OCI-M2 (cell line): Measurements from ENCODE around the gene RBBP9.
"Not testable (repeated sequence)": the region's sequence is repeated elsewhere in the genome, so short reads cannot be mapped to it uniquely, and the experiment has no call there.

Experiments used
- DNase-seq: peaks from one replicate; lab custom pipeline; 2025; ENCODE audit not compliant: unreplicated experiment; lab: John Stamatoyannopoulos, UW

The RBBP9 gene

GRCh38 chr20:18506744-18507143 lies 9.7 kb upstream of the RBBP9 start:
- DNase-seq: no peak

- DNase-seq: no peak
Measured at GRCh38 chr20:18504479-18505060, 7.5 kb upstream of the RBBP9 start.

- DNase-seq: not testable (repeated sequence)
Measured at GRCh38 chr20:18501672-18502071, 4.6 kb upstream of the RBBP9 start.

GRCh38 chr20:18497603-18498002 lies 578 bp upstream of the RBBP9 start:
- no peak for DNase-seq

- no peak for DNase-seq
Measured at GRCh38 chr20:18496042-18496441, 983 bp downstream of the RBBP9 start.

- DNase-seq: no peak
Measured at GRCh38 chr20:18488301-18488700, 8.7 kb downstream of the RBBP9 start.

DNA sequence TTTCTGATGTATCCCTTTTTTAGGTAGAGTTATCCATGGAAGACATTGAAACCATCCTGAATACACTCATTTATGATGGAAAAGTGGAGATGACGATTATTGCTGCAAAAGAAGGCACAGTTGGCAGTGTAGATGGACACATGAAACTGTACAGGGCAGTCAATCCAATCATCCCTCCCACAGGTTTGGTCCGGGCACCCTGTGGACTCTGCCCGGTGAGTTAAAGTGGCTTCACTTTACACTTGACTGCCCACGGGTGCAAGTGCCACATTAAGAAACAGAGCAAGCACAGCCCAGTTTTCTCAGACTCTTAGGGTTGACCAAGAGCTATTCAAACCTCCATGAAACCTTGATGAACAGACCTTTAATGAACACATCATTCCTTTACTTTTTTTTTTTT lies 15.4 kb downstream of the RBBP9 start:
- DNase-seq: no peak

- DNase-seq: no peak
Measured at GRCh38 chr20:18477821-18478220, 19.2 kb downstream of the RBBP9 start.

DNA sequence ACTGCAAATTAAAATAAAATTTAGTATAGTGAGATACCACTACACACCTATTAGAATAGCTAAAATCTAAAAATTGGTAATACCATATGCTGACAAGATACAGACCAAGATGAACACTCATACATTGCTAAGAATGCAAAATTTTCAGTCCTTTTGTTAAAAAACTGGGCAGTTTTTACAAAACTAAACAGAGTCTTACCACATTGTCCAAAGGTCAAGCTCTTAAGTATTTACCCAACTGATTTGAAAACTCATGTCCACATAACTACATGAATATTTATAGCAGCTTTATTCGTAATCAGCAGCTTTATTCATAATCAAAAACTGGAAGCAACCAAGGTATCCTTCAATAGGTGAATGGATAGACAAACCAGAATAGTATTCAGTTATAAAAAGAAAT lies 19.8 kb downstream of the RBBP9 start:
- DNase-seq: no peak

GRCh38 chr20:18466894-18467730 lies 29.9 kb downstream of the RBBP9 start, which contains the start of the genes DZANK1 and POLR3F:
Gene DZANK1, minus strand, starts transcription at chr20:18467030. Its CDS starts 1,672 bp downstream, at chr20:18465358.
Gene POLR3F, plus strand, starts transcription at chr20:18467390. Its CDS starts 117 bp downstream, at chr20:18467507.
- DNase-seq: peak; percentile 89

GRCh38 chr20:18466574-18466893 lies 30.5 kb downstream of the RBBP9 start:
- no peak for DNase-seq

GRCh38 chr20:18465536-18466200 lies 31.4 kb downstream of the RBBP9 start:
- no peak for DNase-seq

DNA sequence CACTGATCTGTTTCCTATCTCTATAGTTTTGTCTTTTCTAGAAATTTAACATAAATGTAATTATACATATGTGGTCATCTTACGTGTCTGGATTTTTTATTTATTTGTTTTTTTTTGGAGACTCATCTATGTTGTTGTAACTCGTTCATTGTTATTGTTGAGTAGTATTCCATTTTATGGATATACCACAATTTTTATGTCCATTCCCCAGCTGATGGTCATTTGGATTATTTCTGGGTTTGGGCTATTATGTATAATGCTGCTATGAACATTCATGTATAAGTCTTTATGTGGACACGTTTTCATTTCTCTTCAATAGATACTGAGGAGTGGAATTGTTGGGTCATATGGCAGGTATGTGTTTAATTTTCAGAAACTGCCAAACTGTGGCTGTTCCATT lies 40.4 kb downstream of the RBBP9 start:
- DNase-seq: no peak

DNA sequence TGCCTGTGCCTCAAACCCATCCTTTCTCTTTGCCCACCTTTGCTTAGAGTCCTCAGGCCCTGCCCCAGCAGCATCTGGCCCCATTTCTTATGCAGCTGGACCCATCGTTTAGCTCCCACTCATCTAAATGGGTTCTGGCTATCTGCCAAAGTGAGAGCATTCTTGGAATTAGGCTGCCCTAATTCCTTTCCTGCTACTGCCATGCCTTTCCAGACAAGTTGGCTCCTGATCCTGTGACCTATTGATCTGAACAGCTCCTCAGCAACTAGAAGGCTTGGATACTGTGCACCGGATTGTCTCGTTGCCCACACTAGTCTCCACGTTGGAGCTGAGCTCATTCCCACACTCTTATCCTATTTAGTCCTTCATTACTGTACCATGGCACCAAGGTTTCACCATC lies 53.1 kb downstream of the RBBP9 start:
- no peak for DNase-seq

DNA sequence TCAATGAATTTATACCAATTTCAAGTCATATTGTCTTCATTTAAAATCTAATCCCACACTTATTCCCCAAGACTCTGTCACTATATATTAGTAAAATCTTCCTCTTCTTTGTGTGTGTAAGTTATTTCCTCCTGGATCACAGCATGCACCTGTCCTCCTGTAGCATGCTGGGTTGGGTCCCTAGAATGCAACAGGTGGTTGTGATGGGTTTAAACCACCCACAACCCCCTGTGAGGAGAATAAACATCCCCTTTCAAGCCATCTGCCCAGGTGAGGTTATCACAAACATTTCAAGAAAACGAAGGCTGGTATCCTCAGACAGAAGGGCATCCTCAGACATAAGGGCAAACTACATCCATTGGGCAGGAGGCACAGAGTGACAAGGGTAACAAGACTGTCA lies 56.6 kb downstream of the RBBP9 start:
- DNase-seq: no peak

GRCh38 chr20:18436847-18437246 lies 60.2 kb downstream of the RBBP9 start:
- no peak for DNase-seq
